ENCODE results near the gene CLBA1. TPM values are rescaled to one million over a fixed set of nuclear protein-coding genes. Genes with fewer than 3 reads are reported as not detected.
"Not testable (repeated sequence)": the region's sequence is repeated elsewhere in the genome, so short reads cannot be mapped to it uniquely, and the experiment has no call there.

Gene CLBA1
- total RNA-seq, 1 experiment from 2014 or later, result 3.0 TPM

- H3K36me3 ChIP-seq (ENCODE audit: control insufficient read depth, insufficient read depth, low read length); H3K4me3 ChIP-seq (ENCODE audit: low read depth, low read length); CTCF ChIA-PET; H3K27ac Mint-ChIP-seq (ENCODE audit: unreplicated experiment); BruUV-seq (replicated peaks); H3K9me3 ChIP-seq; H3K27me3 ChIP-seq (replicated peaks; ENCODE audit: control insufficient read depth, insufficient read depth, low read length); H3K9me3 Mint-ChIP-seq (ENCODE audit: unreplicated experiment); H3K4me1 Mint-ChIP-seq (ENCODE audit: low read depth, unreplicated experiment); H3K27me3 Mint-ChIP-seq (ENCODE audit: insufficient read depth, unreplicated experiment); POLR2A ChIA-PET; H3K36me3 Mint-ChIP-seq (ENCODE audit: insufficient read depth, unreplicated experiment); H3K4me1 ChIP-seq; H3K4me3 Mint-ChIP-seq (ENCODE audit: unreplicated experiment); intact Hi-C loops (cut with micrococcal nuclease; ENCODE audit: unreplicated experiment): not testable (repeated sequence)
- DNase-seq, result peak in 1 of 2 experiments; percentile 12
Observed at GRCh38 chr14:104945266-104945665, 40.3 kb upstream of the CLBA1 start.

- H3K36me3 Mint-ChIP-seq (ENCODE audit: insufficient read depth, unreplicated experiment); CTCF ChIA-PET; POLR2A ChIA-PET: not testable (repeated sequence)
Observed at GRCh38 chr14:104945986-104946965, 39.3 kb upstream of the CLBA1 start.

GRCh38 chr14:104947201-104947600, 38.4 kb upstream of the CLBA1 start:
- POLR2A ChIA-PET; H3K4me3 ChIP-seq (ENCODE audit: low read depth, low read length); H3K36me3 Mint-ChIP-seq (ENCODE audit: insufficient read depth, unreplicated experiment); H3K36me3 ChIP-seq (ENCODE audit: control insufficient read depth, insufficient read depth, low read length); H3K4me1 ChIP-seq; BruUV-seq (replicated peaks); intact Hi-C loops (cut with micrococcal nuclease; ENCODE audit: unreplicated experiment); CTCF ChIA-PET; H3K27me3 Mint-ChIP-seq (ENCODE audit: insufficient read depth, unreplicated experiment); H3K9me3 ChIP-seq; H3K9me3 Mint-ChIP-seq (ENCODE audit: unreplicated experiment); H3K4me1 Mint-ChIP-seq (ENCODE audit: low read depth, unreplicated experiment); H3K4me3 Mint-ChIP-seq (ENCODE audit: unreplicated experiment); DNase-seq; H3K27ac Mint-ChIP-seq (ENCODE audit: unreplicated experiment); H3K27me3 ChIP-seq (replicated peaks; ENCODE audit: control insufficient read depth, insufficient read depth, low read length): not testable (repeated sequence)

More at GRCh38 chr14:104945986-104946965, 39.3 kb upstream of the CLBA1 start:
- H3K4me3 Mint-ChIP-seq (ENCODE audit: unreplicated experiment); H3K4me3 ChIP-seq (ENCODE audit: low read depth, low read length); H3K4me1 Mint-ChIP-seq (ENCODE audit: low read depth, unreplicated experiment); intact Hi-C loops (cut with micrococcal nuclease; ENCODE audit: unreplicated experiment); H3K27me3 Mint-ChIP-seq (ENCODE audit: insufficient read depth, unreplicated experiment); H3K9me3 Mint-ChIP-seq (ENCODE audit: unreplicated experiment); H3K36me3 ChIP-seq (ENCODE audit: control insufficient read depth, insufficient read depth, low read length); BruUV-seq (replicated peaks); H3K27me3 ChIP-seq (replicated peaks; ENCODE audit: control insufficient read depth, insufficient read depth, low read length); H3K9me3 ChIP-seq; H3K27ac Mint-ChIP-seq (ENCODE audit: unreplicated experiment); H3K4me1 ChIP-seq: not testable (repeated sequence)
- DNase-seq, result peak in 1 of 2 experiments; percentile 19

- BruUV-seq (replicated peaks); intact Hi-C loops (cut with micrococcal nuclease; ENCODE audit: unreplicated experiment); H3K27me3 Mint-ChIP-seq (ENCODE audit: insufficient read depth, unreplicated experiment); H3K4me1 ChIP-seq; H3K4me1 Mint-ChIP-seq (ENCODE audit: low read depth, unreplicated experiment); H3K9me3 ChIP-seq; H3K27ac Mint-ChIP-seq (ENCODE audit: unreplicated experiment); H3K9me3 Mint-ChIP-seq (ENCODE audit: unreplicated experiment); H3K27me3 ChIP-seq (replicated peaks; ENCODE audit: control insufficient read depth, insufficient read depth, low read length); H3K4me3 ChIP-seq (ENCODE audit: low read depth, low read length); POLR2A ChIA-PET; H3K36me3 Mint-ChIP-seq (ENCODE audit: insufficient read depth, unreplicated experiment); H3K4me3 Mint-ChIP-seq (ENCODE audit: unreplicated experiment); DNase-seq; CTCF ChIA-PET; H3K36me3 ChIP-seq (ENCODE audit: control insufficient read depth, insufficient read depth, low read length): not testable (repeated sequence)
Observed at GRCh38 chr14:104947881-104948735, 37.5 kb upstream of the CLBA1 start.

Data from Caco-2 (cell line).